MM.1S (cell line): ENCODE measurements around the gene KRT74.

Experiments
- CTCF ChIP-seq: fragments of 300-600 bp; sonication (generic); IDR thresholded peaks from 2 replicates; pipeline ENCODE4 v1.5.1; 2016; ENCODE audit warnings: antibody characterized with exemption, low read length, mixed read lengths
- EZH2 ChIP-seq: fragments of 300-600 bp; sonication (generic); optimal IDR thresholded peaks from 2 replicates; pipeline ENCODE3; 2017; ENCODE audit warnings: low read depth, mild to moderate bottlenecking, antibody characterized with exemption, low read length, mixed read lengths

- TF ChIP-seq CTCF (peak; percentile 53), EZH2 (no peak)
Observed at GRCh38 chr12:52582971-52583456, 9.4 kb upstream of the KRT74 start.
